ENCODE results near the gene RBM28.

Gene RBM28

GRCh38 chr7:128322040-128322643, 21.6 kb downstream of the RBM28 start:
- Histone ChIP-seq H2BK15ac (ENCODE audit: low read length) (no peak overlapping the region), H3K27me3 (ENCODE audit: control insufficient read depth in 3 of 3, insufficient read depth in 3 of 3, low read depth in 1 of 3, low read length in 3 of 3) (no peaks in the 10 kb centered on the region), H3K23ac (ENCODE audit: low read depth, low read length, poor library complexity) (no peak overlapping the region), H2AFZ (ENCODE audit: low read length) (no peak overlapping the region), H3K4ac (ENCODE audit: low read length) (no peak overlapping the region), H3K36me3 (replicated peaks in 1 of 2; ENCODE audit: control insufficient read depth in 2 of 2, insufficient read depth in 2 of 2, low read length in 2 of 2) (peaks cover 36 to 97% of the 10 kb centered on the region in 2 donors), H3K9ac (ENCODE audit: low read depth, low read length, poor library complexity) (no peak overlapping the region), H3K4me3 (ENCODE audit: low read length in 2 of 2) (no peak overlapping the region), H2BK12ac (ENCODE audit: low read length) (no peak overlapping the region), H4K91ac (ENCODE audit: low read depth, low read length, poor library complexity) (no peak overlapping the region), H4K8ac (ENCODE audit: low read depth, low read length) (no peak overlapping the region), H2AK5ac (ENCODE audit: low read depth, low read length) (no peak overlapping the region), H3K4me2 (ENCODE audit: insufficient read depth, low read length, poor library complexity, severe bottlenecking) (no peak overlapping the region), H3K79me1 (ENCODE audit: low read depth, low read length) (no peaks in the 10 kb centered on the region), H3K14ac (ENCODE audit: low read length) (no peak overlapping the region), H2BK5ac (ENCODE audit: low read length) (no peak overlapping the region), H3K27ac (replicated peaks; ENCODE audit: low read length) (no peak overlapping the region), H3K4me1 (ENCODE audit: control insufficient read depth in 2 of 2, insufficient read depth in 1 of 2, low read depth in 1 of 2, low read length in 2 of 2) (no peaks in the 10 kb centered on the region), H3K18ac (ENCODE audit: low read length) (no peak overlapping the region), H3K9me3 (replicated peaks in 1 of 2; ENCODE audit: control insufficient read depth in 2 of 2, insufficient read depth in 1 of 2, low read depth in 1 of 2, low read length in 2 of 2) (no peaks in the 10 kb centered on the region), H2BK120ac (ENCODE audit: low read depth, low read length) (no peak overlapping the region)
- no CpG with 5 or more reads among the region's 3 CpGs for WGBS, 2 donors (ENCODE audit: extremely low coverage in 2 of 2, insufficient read length in 2 of 2, insufficient replicate concordance in 1 of 2)
- DNase-seq (ENCODE audit: low spot score), result no peak

GRCh38 chr7:128321044-128321422, 22.7 kb downstream of the RBM28 start:
- H3K4me1 ChIP-seq (ENCODE audit: control insufficient read depth in 2 of 2, insufficient read depth in 1 of 2, low read depth in 1 of 2, low read length in 2 of 2), result no peaks in the 10 kb centered on the region
- no peak overlapping the region for H3K18ac ChIP-seq (ENCODE audit: low read length)
- H2BK15ac ChIP-seq (ENCODE audit: low read length), result no peak overlapping the region
- no peak overlapping the region for H3K9ac ChIP-seq (ENCODE audit: low read depth, low read length, poor library complexity)
- no peak overlapping the region for H3K27ac ChIP-seq (replicated peaks; ENCODE audit: low read length)
- no peak overlapping the region for H2BK120ac ChIP-seq (ENCODE audit: low read depth, low read length)
- no peak overlapping the region for H3K4ac ChIP-seq (ENCODE audit: low read length)
- H3K4me2 ChIP-seq (ENCODE audit: insufficient read depth, low read length, poor library complexity, severe bottlenecking), result no peak overlapping the region
- no peak overlapping the region for H2BK5ac ChIP-seq (ENCODE audit: low read length)
- no peak overlapping the region for H2AK5ac ChIP-seq (ENCODE audit: low read depth, low read length)
- no CpG with 5 or more reads among the region's 5 CpGs for WGBS, 2 donors (ENCODE audit: extremely low coverage in 2 of 2, insufficient read length in 2 of 2, insufficient replicate concordance in 1 of 2)
- no peaks in the 10 kb centered on the region for H3K9me3 ChIP-seq (replicated peaks in 1 of 2; ENCODE audit: control insufficient read depth in 2 of 2, insufficient read depth in 1 of 2, low read depth in 1 of 2, low read length in 2 of 2)
- no peak overlapping the region for H3K14ac ChIP-seq (ENCODE audit: low read length)
- DNase-seq (ENCODE audit: low spot score), result no peak
- peaks cover 39 to 96% of the 10 kb centered on the region in 2 donors for H3K36me3 ChIP-seq (replicated peaks in 1 of 2; ENCODE audit: control insufficient read depth in 2 of 2, insufficient read depth in 2 of 2, low read length in 2 of 2)
- no peak overlapping the region for H4K91ac ChIP-seq (ENCODE audit: low read depth, low read length, poor library complexity)
- H3K4me3 ChIP-seq (ENCODE audit: low read length in 2 of 2), result no peak overlapping the region
- no peak overlapping the region for H2AFZ ChIP-seq (ENCODE audit: low read length)
- no peak overlapping the region for H4K8ac ChIP-seq (ENCODE audit: low read depth, low read length)
- H3K23ac ChIP-seq (ENCODE audit: low read depth, low read length, poor library complexity), result no peak overlapping the region
- H3K79me1 ChIP-seq (ENCODE audit: low read depth, low read length), result no peaks in the 10 kb centered on the region
- H2BK12ac ChIP-seq (ENCODE audit: low read length), result no peak overlapping the region
- H3K27me3 ChIP-seq (ENCODE audit: control insufficient read depth in 3 of 3, insufficient read depth in 3 of 3, low read depth in 1 of 3, low read length in 3 of 3), result no peaks in the 10 kb centered on the region

GRCh38 chr7:128318691-128319090, 25.0 kb downstream of the RBM28 start:
- no CpG with 5 or more reads among the region's 5 CpGs for WGBS, 2 donors (ENCODE audit: extremely low coverage in 2 of 2, insufficient read length in 2 of 2, insufficient replicate concordance in 1 of 2)
- no peak for DNase-seq (ENCODE audit: low spot score)

GRCh38 chr7:128311013-128311412, 32.7 kb downstream of the RBM28 start:
- Histone ChIP-seq H3K18ac (ENCODE audit: low read length) (no peak overlapping the region), H2BK5ac (ENCODE audit: low read length) (no peak overlapping the region), H2AK5ac (ENCODE audit: low read depth, low read length) (no peak overlapping the region), H3K9ac (ENCODE audit: low read depth, low read length, poor library complexity) (no peak overlapping the region), H2BK120ac (ENCODE audit: low read depth, low read length) (no peak overlapping the region), H3K14ac (ENCODE audit: low read length) (no peak overlapping the region), H3K4me3 (ENCODE audit: low read length in 2 of 2) (no peak overlapping the region), H2BK15ac (ENCODE audit: low read length) (no peak overlapping the region), H3K79me1 (ENCODE audit: low read depth, low read length) (no peaks in the 10 kb centered on the region), H2AFZ (ENCODE audit: low read length) (no peak overlapping the region), H2BK12ac (ENCODE audit: low read length) (no peak overlapping the region), H3K27me3 (ENCODE audit: control insufficient read depth in 3 of 3, insufficient read depth in 3 of 3, low read depth in 1 of 3, low read length in 3 of 3) (no peaks in the 10 kb centered on the region), H3K4me2 (ENCODE audit: insufficient read depth, low read length, poor library complexity, severe bottlenecking) (no peak overlapping the region), H4K8ac (ENCODE audit: low read depth, low read length) (no peak overlapping the region), H3K4me1 (ENCODE audit: control insufficient read depth in 2 of 2, insufficient read depth in 1 of 2, low read depth in 1 of 2, low read length in 2 of 2) (peaks cover 4 to 10% of the 10 kb centered on the region in 2 donors), H4K91ac (ENCODE audit: low read depth, low read length, poor library complexity) (no peak overlapping the region), H3K23ac (ENCODE audit: low read depth, low read length, poor library complexity) (no peak overlapping the region), H3K27ac (replicated peaks; ENCODE audit: low read length) (no peak overlapping the region), H3K9me3 (replicated peaks in 1 of 2; ENCODE audit: control insufficient read depth in 2 of 2, insufficient read depth in 1 of 2, low read depth in 1 of 2, low read length in 2 of 2) (no peaks in the 10 kb centered on the region), H3K4ac (ENCODE audit: low read length) (no peak overlapping the region), H3K36me3 (replicated peaks in 1 of 2; ENCODE audit: control insufficient read depth in 2 of 2, insufficient read depth in 2 of 2, low read length in 2 of 2) (peaks cover 38 to 96% of the 10 kb centered on the region in 2 donors)
- no peak for DNase-seq (ENCODE audit: low spot score)
- no CpG with 5 or more reads among the region's 3 CpGs for WGBS, 2 donors (ENCODE audit: extremely low coverage in 2 of 2, insufficient read length in 2 of 2, insufficient replicate concordance in 1 of 2)

More at GRCh38 chr7:128318691-128319090, 25.0 kb downstream of the RBM28 start:
- no peak overlapping the region for H2AFZ ChIP-seq (ENCODE audit: low read length)
- no peak overlapping the region for H2BK15ac ChIP-seq (ENCODE audit: low read length)
- H2BK12ac ChIP-seq (ENCODE audit: low read length), result no peak overlapping the region
- no peaks in the 10 kb centered on the region for H3K27me3 ChIP-seq (ENCODE audit: control insufficient read depth in 3 of 3, insufficient read depth in 3 of 3, low read depth in 1 of 3, low read length in 3 of 3)
- H3K4me2 ChIP-seq (ENCODE audit: insufficient read depth, low read length, poor library complexity, severe bottlenecking), result no peak overlapping the region
- H3K9me3 ChIP-seq (replicated peaks in 1 of 2; ENCODE audit: control insufficient read depth in 2 of 2, insufficient read depth in 1 of 2, low read depth in 1 of 2, low read length in 2 of 2), result no peaks in the 10 kb centered on the region
- no peak overlapping the region for H2AK5ac ChIP-seq (ENCODE audit: low read depth, low read length)
- no peak overlapping the region for H4K91ac ChIP-seq (ENCODE audit: low read depth, low read length, poor library complexity)
- no peak overlapping the region for H3K9ac ChIP-seq (ENCODE audit: low read depth, low read length, poor library complexity)
- no peak overlapping the region for H3K18ac ChIP-seq (ENCODE audit: low read length)
- H2BK120ac ChIP-seq (ENCODE audit: low read depth, low read length), result no peak overlapping the region
- H3K23ac ChIP-seq (ENCODE audit: low read depth, low read length, poor library complexity), result no peak overlapping the region
- H3K79me1 ChIP-seq (ENCODE audit: low read depth, low read length), result no peaks in the 10 kb centered on the region
- no peak overlapping the region for H3K27ac ChIP-seq (replicated peaks; ENCODE audit: low read length)
- H2BK5ac ChIP-seq (ENCODE audit: low read length), result no peak overlapping the region
- no peak overlapping the region for H3K4ac ChIP-seq (ENCODE audit: low read length)
- no peak overlapping the region for H4K8ac ChIP-seq (ENCODE audit: low read depth, low read length)
- no peak overlapping the region for H3K14ac ChIP-seq (ENCODE audit: low read length)
- H3K4me3 ChIP-seq (ENCODE audit: low read length in 2 of 2), result no peak overlapping the region
- peaks cover 4% of the 10 kb centered on the region in 2 donors for H3K4me1 ChIP-seq (ENCODE audit: control insufficient read depth in 2 of 2, insufficient read depth in 1 of 2, low read depth in 1 of 2, low read length in 2 of 2)
- peaks cover 39 to 96% of the 10 kb centered on the region in 2 donors for H3K36me3 ChIP-seq (replicated peaks in 1 of 2; ENCODE audit: control insufficient read depth in 2 of 2, insufficient read depth in 2 of 2, low read length in 2 of 2)

Data from neuronal stem cell (in vitro differentiated cells).